ENCODE results near the gene DNAJC3. TPM values are rescaled to one million over a fixed set of nuclear protein-coding genes. Genes with fewer than 3 reads are reported as not detected.
"Not testable (repeated sequence)": the region's sequence is repeated elsewhere in the genome, so short reads cannot be mapped to it uniquely, and the experiment has no call there.

The DNAJC3 gene
- total RNA-seq, 4 donors from 2014 or later, result 48.1 to 54.4 (median 52.3) TPM

DNA sequence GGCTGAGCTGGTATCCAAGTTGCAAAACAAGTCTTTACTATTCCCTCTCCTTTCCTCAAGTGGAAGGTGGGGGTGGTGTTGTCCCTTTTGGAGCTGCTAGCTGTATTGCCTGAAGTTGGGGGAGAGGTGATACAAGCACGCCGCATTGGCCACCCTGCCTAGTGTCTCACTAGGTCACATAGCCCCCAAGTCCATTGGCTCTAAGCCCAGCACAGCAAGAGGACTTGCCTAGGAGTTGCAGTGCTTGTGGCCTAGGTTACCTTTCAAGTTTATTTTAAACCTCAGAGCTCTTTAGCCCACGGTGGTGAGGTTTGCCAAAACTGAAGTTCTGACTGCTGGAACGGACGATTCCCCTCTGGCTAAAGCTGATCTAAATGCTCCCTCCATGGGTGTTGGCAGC lies 5.3 kb upstream of the DNAJC3 start:
- no peak for DNase-seq (ENCODE audit: low spot score)
- ATAC-seq (ENCODE audit: low FRiP score), result no peak
- TF ChIP-seq, protein P1, sequence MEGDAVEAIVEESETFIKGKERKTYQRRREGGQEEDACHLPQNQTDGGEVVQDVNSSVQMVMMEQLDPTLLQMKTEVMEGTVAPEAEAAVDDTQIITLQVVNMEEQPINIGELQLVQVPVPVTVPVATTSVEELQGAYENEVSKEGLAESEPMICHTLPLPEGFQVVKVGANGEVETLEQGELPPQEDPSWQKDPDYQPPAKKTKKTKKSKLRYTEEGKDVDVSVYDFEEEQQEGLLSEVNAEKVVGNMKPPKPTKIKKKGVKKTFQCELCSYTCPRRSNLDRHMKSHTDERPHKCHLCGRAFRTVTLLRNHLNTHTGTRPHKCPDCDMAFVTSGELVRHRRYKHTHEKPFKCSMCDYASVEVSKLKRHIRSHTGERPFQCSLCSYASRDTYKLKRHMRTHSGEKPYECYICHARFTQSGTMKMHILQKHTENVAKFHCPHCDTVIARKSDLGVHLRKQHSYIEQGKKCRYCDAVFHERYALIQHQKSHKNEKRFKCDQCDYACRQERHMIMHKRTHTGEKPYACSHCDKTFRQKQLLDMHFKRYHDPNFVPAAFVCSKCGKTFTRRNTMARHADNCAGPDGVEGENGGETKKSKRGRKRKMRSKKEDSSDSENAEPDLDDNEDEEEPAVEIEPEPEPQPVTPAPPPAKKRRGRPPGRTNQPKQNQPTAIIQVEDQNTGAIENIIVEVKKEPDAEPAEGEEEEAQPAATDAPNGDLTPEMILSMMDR (IDR thresholded peaks at IDR 0.05), result no peak

DNA sequence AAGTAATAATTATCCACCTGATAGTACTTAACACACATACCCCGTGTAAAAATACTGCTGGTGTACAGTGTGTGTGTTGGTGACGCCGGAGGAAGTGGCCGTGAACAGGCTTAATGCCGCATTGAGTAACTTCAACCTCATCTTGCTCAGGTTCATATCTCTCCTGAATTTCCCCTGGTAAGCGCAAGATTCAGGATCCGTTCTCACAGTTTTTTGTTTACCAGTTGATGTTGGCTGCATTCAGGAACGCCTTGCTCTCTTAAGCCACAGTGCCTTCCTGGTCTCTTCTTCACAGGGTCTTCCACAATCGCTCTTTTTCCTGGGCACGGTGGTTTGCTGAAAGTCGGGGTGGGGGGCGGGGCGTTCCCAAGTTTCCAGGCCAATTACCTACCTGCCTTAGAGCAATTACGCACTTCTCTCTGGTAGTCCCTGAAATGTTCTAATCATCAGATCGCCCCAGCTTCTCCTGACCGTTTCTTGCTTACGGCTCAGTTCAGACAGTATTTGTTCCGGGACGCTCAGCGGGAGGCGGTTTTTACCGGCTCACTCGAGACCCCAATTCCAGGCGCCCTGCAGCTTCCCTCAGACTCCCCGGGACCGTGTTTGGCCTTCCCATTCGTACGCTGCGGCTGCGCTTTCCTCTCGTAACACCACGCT lies 706 bp upstream of the DNAJC3 start:
- DNase-seq (ENCODE audit: low spot score), result peak; percentile 24
- TF ChIP-seq, protein P1 (IDR thresholded peaks at IDR 0.05), result no peak
- peak; percentile 12 for ATAC-seq (ENCODE audit: low FRiP score)

DNA sequence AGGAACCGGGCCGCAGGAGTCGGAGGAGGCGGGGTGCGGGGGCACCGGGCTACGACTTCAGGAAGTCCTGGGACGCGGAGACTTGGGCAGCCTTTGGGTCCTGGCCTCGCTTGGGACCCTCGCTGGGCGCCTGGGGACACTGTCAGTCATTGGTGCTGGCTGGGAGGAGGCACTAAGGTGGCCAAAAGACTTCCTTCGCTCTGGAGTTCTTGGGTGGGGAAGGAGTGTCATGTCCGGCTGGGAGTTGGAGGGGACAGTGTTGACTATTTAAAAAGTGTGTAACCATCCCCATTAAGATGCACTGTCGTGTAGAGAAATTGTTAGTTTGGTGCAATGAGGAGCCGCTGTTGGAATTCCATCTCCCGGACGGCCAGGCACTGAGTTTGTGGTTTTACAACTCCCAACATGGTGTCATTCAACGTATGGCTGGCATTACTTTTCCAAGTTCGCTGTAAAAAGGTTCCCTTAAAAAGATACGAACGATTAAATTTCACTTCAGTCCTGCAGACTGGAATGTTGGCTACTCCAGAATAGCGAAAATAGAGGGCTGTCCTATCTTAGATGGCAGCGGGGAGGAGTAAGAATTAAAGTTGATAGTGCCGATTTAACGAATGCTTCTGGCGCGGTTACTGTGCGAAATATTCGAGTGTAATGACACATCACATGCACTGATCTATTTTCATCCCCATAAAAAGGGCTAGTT lies 776 bp downstream of the DNAJC3 start:
- ATAC-seq (ENCODE audit: low FRiP score) (peak; percentile 22), DNase-seq (ENCODE audit: low spot score) (peak; percentile 35)
- TF ChIP-seq, protein P1 (IDR thresholded peaks at IDR 0.05), result no peak

DNA sequence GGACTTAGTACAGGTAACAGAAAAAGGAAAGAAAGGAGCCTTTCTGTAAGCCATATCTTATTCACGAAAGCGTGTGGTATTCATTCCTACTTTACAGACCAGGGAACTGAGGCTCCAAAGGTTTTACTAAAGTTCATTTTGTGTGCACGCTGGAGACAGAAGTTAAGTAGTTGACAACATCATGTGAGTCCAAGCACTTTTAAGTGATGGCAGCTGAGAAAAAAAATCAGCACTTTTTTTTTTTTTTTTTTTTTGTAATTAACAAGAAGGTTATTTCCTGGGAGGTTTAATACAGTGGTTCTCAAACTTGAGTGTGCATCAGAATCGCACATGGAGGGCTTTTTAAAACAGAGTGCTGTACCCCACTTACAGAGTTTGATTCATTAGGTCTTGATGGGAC lies 2.0 kb downstream of the DNAJC3 start:
- ATAC-seq (ENCODE audit: low FRiP score) (no peak), DNase-seq (ENCODE audit: low spot score) (no peak)
- TF ChIP-seq, protein P1 (IDR thresholded peaks at IDR 0.05), result no peak

DNA sequence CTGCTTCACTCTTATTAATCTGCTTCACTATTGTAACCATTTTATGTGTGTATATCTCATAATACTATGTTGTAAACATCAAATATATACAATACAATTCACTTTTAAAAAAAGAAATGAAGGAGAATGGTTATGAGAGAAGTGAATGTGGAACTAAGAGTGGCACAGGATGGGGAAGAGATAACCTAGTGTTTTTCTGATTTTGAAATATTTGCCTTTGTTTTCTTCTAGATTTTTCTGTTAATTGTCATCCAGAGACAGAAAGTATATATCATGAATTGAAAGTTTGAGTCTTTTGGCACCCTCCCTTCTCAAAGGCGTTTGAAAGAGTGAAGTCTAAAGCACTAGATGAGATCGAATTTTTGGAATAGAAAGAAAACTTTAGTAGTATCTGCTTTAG lies 2.8 kb downstream of the DNAJC3 start:
- TF ChIP-seq, protein P1 (IDR thresholded peaks at IDR 0.05), result no peak

DNA sequence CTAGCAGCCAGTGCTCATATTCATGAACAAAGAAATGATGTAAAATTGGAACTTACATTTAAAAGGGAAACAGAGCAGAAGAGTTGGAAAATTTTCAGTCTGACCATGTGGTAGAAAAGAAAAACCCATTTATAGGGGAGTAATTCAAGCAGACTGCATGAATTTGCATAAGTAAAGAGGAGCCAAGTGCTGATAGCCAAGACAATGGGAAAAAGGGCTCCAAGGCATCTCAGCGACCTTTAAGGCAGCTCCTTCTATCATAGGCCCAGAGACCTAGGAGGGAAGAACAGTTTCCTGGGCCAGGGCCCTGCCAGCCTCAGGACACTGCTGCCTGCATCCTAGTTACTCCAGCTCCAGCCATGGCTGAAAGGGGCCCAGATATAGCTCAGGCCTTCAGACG lies 7.5 kb downstream of the DNAJC3 start:
- DNase-seq (ENCODE audit: low spot score) (no peak), ATAC-seq (ENCODE audit: low FRiP score) (no peak)
- TF ChIP-seq, protein P1 (IDR thresholded peaks at IDR 0.05), result no peak

More for the DNA sequence above, 2.8 kb downstream of the DNAJC3 start:
- no peak for ATAC-seq (ENCODE audit: low FRiP score)
- DNase-seq (ENCODE audit: low spot score), result no peak

DNA sequence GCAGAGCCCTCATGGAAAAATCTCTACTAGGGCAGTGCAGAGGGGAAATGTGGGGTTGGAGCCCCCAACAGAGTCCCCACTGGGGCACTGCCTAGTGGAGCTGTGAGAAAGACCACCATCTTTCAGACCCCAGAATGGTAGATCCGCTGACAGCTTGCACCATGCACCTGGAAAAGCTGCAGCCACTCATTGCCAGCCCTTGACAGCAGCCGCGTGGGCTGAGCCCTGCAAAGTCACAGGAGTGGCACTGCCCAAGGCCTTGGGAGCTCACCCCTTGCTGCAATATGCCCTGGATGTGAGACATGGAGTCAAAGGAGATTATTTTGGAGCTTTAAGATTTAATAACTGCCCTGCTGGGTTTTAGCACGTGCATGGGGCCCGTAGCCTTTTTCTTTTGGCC lies 8.0 kb downstream of the DNAJC3 start:
- not testable (repeated sequence) for DNase-seq (ENCODE audit: low spot score); ATAC-seq (ENCODE audit: low FRiP score)

Measured in omental fat pad (tissue), 4 donors.